Stimulated activated memory B cell treated with anti-CD40 and anti-IgM and Interleukin-4, amounts not matched to agents 10 μg/mL and 1 μg/mL and 100 μg/mL, for 72 hours (primary cell): ENCODE data around the gene TTN.

ENCODE experiments used
- ATAC-seq: fragments of 150-1000 bp; cut with Tn5 transposase; 2 replicates; pipeline ENCODE4 v1.10.0; 2021
- H3K27ac Mint-ChIP-seq: one replicate; pipeline ENCODE4 v1.8.0; 2022; ENCODE audit warnings: mild to moderate bottlenecking, mixed read lengths
- H3K27me3 Mint-ChIP-seq: one replicate; pipeline ENCODE4 v1.8.0; 2022; ENCODE audit warnings: mixed read lengths
- H3K36me3 Mint-ChIP-seq: one replicate; pipeline ENCODE4 v1.8.0; 2022; ENCODE audit warnings: mixed read lengths
- H3K4me1 Mint-ChIP-seq: one replicate; pipeline ENCODE4 v1.8.0; 2022; ENCODE audit warnings: mixed read lengths
- H3K4me3 Mint-ChIP-seq: one replicate; pipeline ENCODE4 v1.8.0; 2022; ENCODE audit warnings: mild to moderate bottlenecking, moderate library complexity, mixed read lengths
- H3K9me3 Mint-ChIP-seq: one replicate; pipeline ENCODE4 v1.8.0; 2022; ENCODE audit warnings: mixed read lengths

The TTN gene

GRCh38 chr2:178592655-178593054 lies 214.6 kb downstream of the TTN start:
- Mint-ChIP-seq H3K27me3 (no peaks in the 10 kb centered on the region), H3K4me3 (no peak overlapping the region), H3K4me1 (no peaks in the 10 kb centered on the region), H3K36me3 (peaks cover 71% of the 10 kb centered on the region), H3K9me3 (no peaks in the 10 kb centered on the region), H3K27ac (no peak overlapping the region)
- no peak for ATAC-seq

GRCh38 chr2:178589335-178589734 lies 217.9 kb downstream of the TTN start:
- H3K9me3 Mint-ChIP-seq = no peaks in the 10 kb centered on the region
- no peak overlapping the region for H3K27ac Mint-ChIP-seq
- H3K27me3 Mint-ChIP-seq = no peaks in the 10 kb centered on the region
- no peak overlapping the region for H3K4me3 Mint-ChIP-seq
- peaks cover 81% of the 10 kb centered on the region for H3K36me3 Mint-ChIP-seq
- H3K4me1 Mint-ChIP-seq = no peaks in the 10 kb centered on the region
- ATAC-seq = no peak

DNA sequence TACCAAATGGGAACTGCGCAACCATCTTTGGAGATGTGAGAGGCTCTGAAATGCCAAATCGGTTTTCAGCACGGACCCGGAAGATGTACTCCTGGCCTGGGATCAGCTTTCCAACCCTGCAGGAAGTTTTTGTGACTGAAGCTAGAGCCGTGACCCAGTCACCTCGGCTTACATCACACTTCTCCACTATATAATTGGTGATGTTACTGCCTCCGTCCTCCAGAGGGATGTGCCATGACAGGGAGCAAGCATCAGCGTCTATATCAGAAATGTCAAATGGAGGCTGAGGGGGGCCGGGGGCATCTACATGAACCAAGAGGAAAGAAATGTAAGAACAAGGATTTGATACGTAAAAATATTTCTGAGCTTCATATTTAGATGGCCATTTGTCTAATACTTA lies 222.6 kb downstream of the TTN start:
- Mint-ChIP-seq H3K9me3 (no peaks in the 10 kb centered on the region), H3K36me3 (peaks cover 87% of the 10 kb centered on the region), H3K4me1 (no peaks in the 10 kb centered on the region), H3K27me3 (no peaks in the 10 kb centered on the region), H3K4me3 (no peak overlapping the region), H3K27ac (no peak overlapping the region)
- no peak for ATAC-seq

- H3K27ac Mint-ChIP-seq = no peak overlapping the region
Observed at GRCh38 chr2:178579006-178579405, 228.2 kb downstream of the TTN start.

DNA sequence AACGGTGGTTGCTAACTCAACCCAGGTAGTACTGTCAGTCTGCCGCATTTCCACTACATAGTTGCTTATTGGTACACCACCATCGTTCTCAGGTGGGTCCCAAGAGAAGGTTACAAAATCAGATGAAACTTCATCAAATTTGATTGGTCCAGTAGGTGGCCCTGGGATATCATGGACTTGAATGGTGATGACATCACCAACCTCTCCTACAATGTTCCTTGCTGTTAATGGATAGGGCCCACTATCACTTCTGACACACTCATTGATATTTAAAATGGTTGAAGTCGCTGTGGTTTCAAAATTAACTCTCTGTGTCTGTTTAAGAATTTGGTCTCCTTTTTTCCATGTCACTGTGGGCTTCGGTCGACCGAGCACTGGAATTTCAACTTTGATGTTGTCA lies 232.4 kb downstream of the TTN start:
- Mint-ChIP-seq H3K27me3 (no peaks in the 10 kb centered on the region), H3K4me1 (no peaks in the 10 kb centered on the region), H3K9me3 (no peaks in the 10 kb centered on the region), H3K27ac (no peak overlapping the region), H3K36me3 (peaks cover 93% of the 10 kb centered on the region), H3K4me3 (no peak overlapping the region)
- ATAC-seq = no peak

More at GRCh38 chr2:178579006-178579405, 228.2 kb downstream of the TTN start:
- Mint-ChIP-seq H3K9me3 (no peaks in the 10 kb centered on the region), H3K4me1 (no peaks in the 10 kb centered on the region), H3K4me3 (no peak overlapping the region), H3K36me3 (peaks cover 94% of the 10 kb centered on the region), H3K27me3 (no peaks in the 10 kb centered on the region)
- ATAC-seq = no peak

DNA sequence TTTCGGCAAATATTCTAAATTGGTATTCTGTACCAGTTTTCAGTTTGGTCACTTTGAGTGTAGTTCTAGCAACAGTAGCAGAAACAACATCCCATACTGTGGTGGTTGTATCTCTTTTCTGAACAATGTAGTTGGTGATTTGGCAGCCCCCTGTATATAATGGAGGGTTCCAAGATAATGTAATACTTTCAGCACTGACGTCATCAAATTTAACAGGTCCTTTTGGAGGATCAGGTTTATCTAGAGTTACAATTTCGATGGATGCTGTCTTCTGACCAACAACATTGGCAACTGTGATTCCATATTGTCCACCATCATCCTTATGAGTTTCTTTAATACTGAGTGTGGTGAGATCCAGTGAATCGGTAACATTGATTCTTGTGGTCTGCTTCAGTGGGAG lies 239.0 kb downstream of the TTN start:
- no peaks in the 10 kb centered on the region for H3K27me3 Mint-ChIP-seq
- no peak overlapping the region for H3K4me3 Mint-ChIP-seq
- no peak for ATAC-seq
- H3K4me1 Mint-ChIP-seq = no peaks in the 10 kb centered on the region
- H3K36me3 Mint-ChIP-seq = peaks cover 88% of the 10 kb centered on the region
- H3K9me3 Mint-ChIP-seq = peaks cover 9% of the 10 kb centered on the region
- H3K27ac Mint-ChIP-seq = no peak overlapping the region

DNA sequence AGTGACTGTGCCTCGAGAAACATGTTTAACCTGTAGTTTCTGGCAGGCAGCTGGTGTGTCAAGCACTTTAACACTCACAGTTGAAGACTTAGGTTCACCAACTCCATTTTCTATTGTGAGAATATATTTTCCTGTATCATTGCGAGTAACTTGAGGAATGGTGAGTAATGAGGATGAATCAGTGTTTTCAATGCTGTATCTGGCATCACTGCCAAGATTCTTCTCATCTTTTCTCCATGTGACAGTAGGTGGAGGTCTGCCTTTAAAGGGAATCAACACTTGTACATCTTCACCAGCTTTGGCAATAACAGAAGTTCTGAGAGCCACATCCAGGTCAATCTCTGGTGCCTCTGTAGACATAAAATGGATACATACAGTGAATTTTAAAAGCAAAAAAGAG lies 254.2 kb downstream of the TTN start:
- Mint-ChIP-seq H3K27ac (no peak overlapping the region), H3K4me3 (no peak overlapping the region), H3K4me1 (no peaks in the 10 kb centered on the region), H3K9me3 (no peaks in the 10 kb centered on the region), H3K27me3 (no peaks in the 10 kb centered on the region), H3K36me3 (peaks cover 87% of the 10 kb centered on the region)
- no peak for ATAC-seq

- Mint-ChIP-seq H3K9me3 (no peaks in the 10 kb centered on the region), H3K27ac (no peak overlapping the region), H3K27me3 (no peaks in the 10 kb centered on the region), H3K36me3 (peaks cover 89% of the 10 kb centered on the region), H3K4me3 (no peak overlapping the region), H3K4me1 (no peaks in the 10 kb centered on the region)
- ATAC-seq = no peak
Observed at GRCh38 chr2:178550352-178550751, 256.9 kb downstream of the TTN start.

- Mint-ChIP-seq H3K36me3 (peaks cover 86% of the 10 kb centered on the region), H3K9me3 (no peaks in the 10 kb centered on the region)
Observed at GRCh38 chr2:178542569-178542968, 264.7 kb downstream of the TTN start.

GRCh38 chr2:178542161-178542560 lies 265.1 kb downstream of the TTN start:
- H3K4me3 Mint-ChIP-seq = no peak overlapping the region
- no peaks in the 10 kb centered on the region for H3K9me3 Mint-ChIP-seq
- H3K27ac Mint-ChIP-seq = peak overlapping the region; percentile 12
- no peaks in the 10 kb centered on the region for H3K27me3 Mint-ChIP-seq
- H3K36me3 Mint-ChIP-seq = peaks cover 84% of the 10 kb centered on the region
- ATAC-seq = no peak
- no peaks in the 10 kb centered on the region for H3K4me1 Mint-ChIP-seq

More at GRCh38 chr2:178542569-178542968, 264.7 kb downstream of the TTN start:
- Mint-ChIP-seq H3K27ac (peak overlapping the region; percentile 12), H3K27me3 (no peaks in the 10 kb centered on the region), H3K4me3 (no peak overlapping the region), H3K4me1 (no peaks in the 10 kb centered on the region)
- no peak for ATAC-seq

- peak; percentile 72 for ATAC-seq
Observed at GRCh38 chr2:178536037-178536436, 271.2 kb downstream of the TTN start.

GRCh38 chr2:178531168-178531567 lies 276.1 kb downstream of the TTN start:
- Mint-ChIP-seq H3K9me3 (no peaks in the 10 kb centered on the region), H3K4me1 (peaks cover 61% of the 10 kb centered on the region), H3K4me3 (peak overlapping the region; percentile 72), H3K36me3 (peaks cover 60% of the 10 kb centered on the region), H3K27me3 (no peaks in the 10 kb centered on the region), H3K27ac (peak overlapping the region; percentile 94)
- ATAC-seq = peak; percentile 48

More at GRCh38 chr2:178536037-178536436, 271.2 kb downstream of the TTN start:
- Mint-ChIP-seq H3K4me1 (peaks cover 34% of the 10 kb centered on the region), H3K4me3 (no peak overlapping the region), H3K27ac (no peak overlapping the region), H3K27me3 (no peaks in the 10 kb centered on the region), H3K9me3 (no peaks in the 10 kb centered on the region), H3K36me3 (peaks cover 78% of the 10 kb centered on the region)

DNA sequence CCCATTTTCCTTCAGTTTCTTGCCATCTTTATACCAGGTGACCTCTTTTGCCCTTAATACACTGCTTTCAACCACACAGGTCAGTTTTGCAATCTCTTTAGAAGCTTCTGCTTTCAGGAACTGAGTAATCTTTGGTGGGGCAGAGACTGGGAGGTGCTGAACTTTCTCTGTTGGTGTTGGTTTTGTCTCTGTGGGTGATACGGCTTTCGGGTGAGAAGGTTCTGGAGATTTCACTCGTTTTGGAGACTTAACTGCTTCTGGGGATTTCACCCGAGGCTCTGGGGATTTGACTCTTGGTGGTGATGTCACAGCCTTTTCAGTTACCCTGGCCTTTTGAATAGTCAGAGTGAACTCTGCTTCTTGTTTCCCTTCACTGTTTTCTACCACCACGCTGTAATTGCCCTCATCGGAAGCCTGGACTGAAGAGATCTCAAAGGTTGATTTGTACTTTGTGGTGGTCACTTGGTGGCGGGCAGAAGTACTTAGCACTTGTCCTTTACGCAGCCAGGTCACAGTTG lies 276.5 kb downstream of the TTN start:
- H3K27me3 Mint-ChIP-seq = no peaks in the 10 kb centered on the region
- no peaks in the 10 kb centered on the region for H3K9me3 Mint-ChIP-seq
- H3K36me3 Mint-ChIP-seq = peaks cover 61% of the 10 kb centered on the region
- peak overlapping the region; percentile 72 for H3K4me3 Mint-ChIP-seq
- H3K27ac Mint-ChIP-seq = peak overlapping the region; percentile 94
- peaks cover 62% of the 10 kb centered on the region for H3K4me1 Mint-ChIP-seq
- ATAC-seq = peak; percentile 97

DNA sequence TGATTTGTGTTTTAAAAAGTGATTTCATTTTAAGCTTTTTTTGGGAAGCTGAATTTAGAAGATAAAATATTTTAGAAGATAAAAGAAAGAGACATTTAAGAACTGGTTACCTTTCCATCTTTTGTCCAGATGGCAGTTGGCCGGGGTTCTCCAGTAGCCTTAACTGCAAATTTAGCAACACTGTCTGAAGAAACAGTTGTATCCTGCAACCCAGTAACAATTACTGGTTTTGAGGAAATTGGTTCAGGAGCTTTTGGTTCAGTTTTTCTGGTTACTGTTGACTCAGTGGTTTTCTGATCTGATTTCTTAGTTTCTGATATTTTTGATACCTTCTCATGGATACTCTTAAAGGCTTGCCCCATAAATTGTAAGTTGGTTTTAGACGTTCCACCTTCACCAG lies 277.1 kb downstream of the TTN start:
- Mint-ChIP-seq H3K27ac (peak overlapping the region; percentile 94), H3K4me3 (peak overlapping the region; percentile 72), H3K4me1 (peaks cover 65% of the 10 kb centered on the region), H3K9me3 (no peaks in the 10 kb centered on the region), H3K36me3 (peaks cover 61% of the 10 kb centered on the region), H3K27me3 (no peaks in the 10 kb centered on the region)
- ATAC-seq = no peak

DNA sequence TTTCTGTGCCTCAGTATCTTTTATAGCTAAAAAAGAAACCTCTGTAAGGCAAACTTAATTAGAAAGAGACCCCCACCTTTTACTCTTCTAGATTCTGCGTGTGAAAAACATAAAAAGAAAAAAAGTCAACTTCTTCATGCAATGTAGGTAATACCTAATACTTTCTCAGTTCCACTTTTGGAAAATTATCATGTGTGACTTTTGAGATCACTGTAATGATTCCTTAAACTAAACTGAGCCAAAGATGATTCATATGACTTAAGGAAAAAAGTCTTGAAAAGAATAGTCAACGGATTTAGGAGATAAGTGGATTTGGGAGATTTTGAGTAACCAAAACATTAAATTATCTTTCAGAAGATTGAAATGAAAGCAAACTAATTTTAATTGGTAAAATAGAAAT lies 278.0 kb downstream of the TTN start:
- peaks cover 52% of the 10 kb centered on the region for H3K36me3 Mint-ChIP-seq
- ATAC-seq = no peak
- no peaks in the 10 kb centered on the region for H3K27me3 Mint-ChIP-seq
- H3K4me1 Mint-ChIP-seq = peaks cover 63% of the 10 kb centered on the region
- peak overlapping the region; percentile 14 for H3K4me3 Mint-ChIP-seq
- H3K9me3 Mint-ChIP-seq = no peaks in the 10 kb centered on the region
- peak overlapping the region; percentile 81 for H3K27ac Mint-ChIP-seq

- Mint-ChIP-seq H3K27ac (peak overlapping the region; percentile 81), H3K36me3 (peaks cover 46% of the 10 kb centered on the region), H3K4me3 (no peak overlapping the region), H3K4me1 (peaks cover 62% of the 10 kb centered on the region), H3K9me3 (no peaks in the 10 kb centered on the region), H3K27me3 (no peaks in the 10 kb centered on the region)
- no peak for ATAC-seq
Observed at GRCh38 chr2:178528647-178529046, 278.6 kb downstream of the TTN start.

DNA sequence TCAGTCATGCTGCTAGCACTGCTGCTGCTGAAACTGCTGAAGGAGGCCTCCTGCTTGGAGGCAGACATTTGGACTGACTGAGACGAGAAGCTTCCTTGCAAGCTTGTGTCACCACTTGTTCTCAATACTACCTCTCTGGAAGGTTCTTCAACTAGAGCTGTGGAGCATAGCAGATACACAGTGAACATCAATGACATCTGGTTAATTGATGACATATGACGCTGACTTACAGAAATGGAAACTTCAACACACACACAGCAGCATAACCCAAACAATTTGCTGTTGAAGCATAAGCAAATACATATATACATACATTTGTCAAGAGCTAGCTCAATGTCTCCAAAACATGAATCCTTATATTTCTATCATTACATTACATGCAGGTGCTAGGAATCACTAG lies 279.6 kb downstream of the TTN start:
- Mint-ChIP-seq H3K27ac (peak overlapping the region; percentile 81), H3K9me3 (no peaks in the 10 kb centered on the region), H3K36me3 (peaks cover 38% of the 10 kb centered on the region), H3K4me3 (no peak overlapping the region), H3K4me1 (peaks cover 57% of the 10 kb centered on the region), H3K27me3 (no peaks in the 10 kb centered on the region)
- ATAC-seq = no peak
